Measurements from ENCODE around the gene ZNF785. TPM values are rescaled to one million over a fixed set of nuclear protein-coding genes. Genes with fewer than 3 reads are reported as not detected.

The ZNF785 gene
- total RNA-seq, 4 donors from 2014 or later = 12.0 to 17.1 (median 14.9) TPM

- peaks cover 0 to 33% (median 15%) of the 10 kb centered on the region in 4 donors for H3K4me1 ChIP-seq
- DNase-seq (ENCODE audit: low spot score in 2 of 2) = no peak
Observed at GRCh38 chr16:30533748-30534367, 51.6 kb downstream of the ZNF785 start.

GRCh38 chr16:30533146-30533522 is 52.4 kb downstream of the ZNF785 start:
- Histone ChIP-seq H3K27ac (no peak overlapping the region), H3K9me3 (no peaks in the 10 kb centered on the region), H3K27me3 (no peaks in the 10 kb centered on the region), H3K4me1 (peaks cover 0 to 39% (median 17%) of the 10 kb centered on the region in 4 donors), H3K36me3 (peaks cover 0 to 36% (median 7%) of the 10 kb centered on the region in 3 donors), H3K4me3 (peak overlapping the region in 1 of 4 donors; percentile 86)
- WGBS, 2 donors = 62 to 72% methylated on average over 9 to 11 of the region's 11 CpGs
- TF ChIP-seq EP300 (IDR thresholded peaks at IDR 0.05) (no peak), CTCF (IDR thresholded peaks at IDR 0.05) (no peak), POLR2A (IDR thresholded peaks at IDR 0.05) (no peak)
- no peak for DNase-seq (ENCODE audit: low spot score in 2 of 2)

More at GRCh38 chr16:30533748-30534367, 51.6 kb downstream of the ZNF785 start:
- TF ChIP-seq POLR2A (IDR thresholded peaks at IDR 0.05) (no peak), CTCF (IDR thresholded peaks at IDR 0.05) (no peak), EP300 (IDR thresholded peaks at IDR 0.05) (no peak)
- no peaks in the 10 kb centered on the region for H3K9me3 ChIP-seq
- peaks cover 0 to 36% (median 7%) of the 10 kb centered on the region in 3 donors for H3K36me3 ChIP-seq
- peak overlapping the region; percentile 87 to 97 (median 94) for H3K27ac ChIP-seq
- 27 to 28% methylated on average over 14 to 16 of the region's 29 CpGs for WGBS, 2 donors
- peak overlapping the region; percentile 57 to 86 (median 71) for H3K4me3 ChIP-seq
- no peaks in the 10 kb centered on the region for H3K27me3 ChIP-seq

GRCh38 chr16:30532285-30533145 is 53.0 kb downstream of the ZNF785 start:
- Histone ChIP-seq H3K4me3 (no peak overlapping the region), H3K4me1 (peaks cover 0 to 45% (median 23%) of the 10 kb centered on the region in 4 donors), H3K27me3 (no peaks in the 10 kb centered on the region), H3K9me3 (no peaks in the 10 kb centered on the region), H3K36me3 (peaks cover 0 to 36% (median 7%) of the 10 kb centered on the region in 3 donors), H3K27ac (no peak overlapping the region)
- WGBS, 2 donors = 95 to 97% methylated on average over 50 to 57 of the region's 57 CpGs
- no peak for DNase-seq (ENCODE audit: low spot score in 2 of 2)
- TF ChIP-seq CTCF (IDR thresholded peaks at IDR 0.05) = no peak
- TF ChIP-seq EP300 (IDR thresholded peaks at IDR 0.05) = no peak
- no peak for TF ChIP-seq POLR2A (IDR thresholded peaks at IDR 0.05)

Small RNA genes lying within 50 kb of the gene (small RNA-seq; reads per million reads assigned to genes)
- gene AC093249.1 = not detected
- not detected for gene AC093249.4

Other genes with a start within 250 kb of the ZNF785 start
- gene CD2BP2, start 230.4 kb downstream of the ZNF785 start, total RNA-seq = 10 to 100 TPM; 31.8 to 42.7 (median 36.1) TPM
- gene TBC1D10B, start 215.2 kb downstream of the ZNF785 start, total RNA-seq = 10 to 100 TPM; 25.6 to 52.2 (median 31.1) TPM
- not detected for gene MYL11, start 210.9 kb downstream of the ZNF785 start, total RNA-seq
- 1 to 10 TPM in 3 of 4 donors, not detected in 1; 1.4 to 4.8 (median 3.6) TPM for gene SEPTIN1, start 203.1 kb downstream of the ZNF785 start, total RNA-seq
- gene ZNF48, start 190.3 kb downstream of the ZNF785 start, total RNA-seq = 1 to 10 TPM; 5.5 to 7.5 (median 7.3) TPM
- 10 to 100 TPM; 35.8 to 48.2 (median 43.0) TPM for gene ZNF771, start 178.1 kb downstream of the ZNF785 start, total RNA-seq
- gene DCTPP1, start 155.7 kb downstream of the ZNF785 start, total RNA-seq = 10 to 100 TPM; 12.1 to 20.7 (median 16.1) TPM
- gene SEPHS2, start 139.8 kb downstream of the ZNF785 start, total RNA-seq = 10 to 100 TPM; 26.2 to 36.5 (median 33.5) TPM
- gene ITGAL, start 113.0 kb downstream of the ZNF785 start, total RNA-seq = 1 to 10 TPM; 2.4 to 8.8 (median 2.9) TPM
- 10 to 100 TPM; 22.8 to 40.2 (median 31.8) TPM for gene ZNF768, start 59.1 kb downstream of the ZNF785 start, total RNA-seq
- 10 to 100 TPM; 17.4 to 22.2 (median 19.6) TPM for gene ZNF747, start 50.8 kb downstream of the ZNF785 start, total RNA-seq
- gene ZNF764, start 27.3 kb downstream of the ZNF785 start, total RNA-seq = 10 to 100 TPM; 12.5 to 16.7 (median 15.3) TPM
- gene ZNF688, start 14.0 kb downstream of the ZNF785 start, total RNA-seq = 10 to 100 TPM; 15.7 to 28.6 (median 22.9) TPM
- gene ZNF689, start 24.7 kb upstream of the ZNF785 start, total RNA-seq = 10 to 100 TPM in 2 of 4 donors, 1 to 10 TPM in 2; 7.8 to 11.7 (median 10.0) TPM
- 10 to 100 TPM; 37.4 to 43.7 (median 40.1) TPM for gene PRR14, start 65.3 kb upstream of the ZNF785 start, total RNA-seq
- gene FBRS, start 72.7 kb upstream of the ZNF785 start, total RNA-seq = 10 to 100 TPM; 26.2 to 46.8 (median 31.7) TPM
- gene SRCAP, start 113.5 kb upstream of the ZNF785 start, total RNA-seq = 10 to 100 TPM; 17.2 to 42.6 (median 31.0) TPM
- 10 to 100 TPM; 29.9 to 46.2 (median 33.3) TPM for gene PHKG2, start 162.7 kb upstream of the ZNF785 start, total RNA-seq
- gene CFAP119, start 176.4 kb upstream of the ZNF785 start, total RNA-seq = 10 to 100 TPM in 1 of 4 donors, 1 to 10 TPM in 3; 3.7 to 12.6 (median 8.2) TPM
- gene RNF40, start 176.6 kb upstream of the ZNF785 start, total RNA-seq = 100 to 1,000 TPM in 1 of 4 donors, 10 to 100 TPM in 3; 71.7 to 127 (median 91.5) TPM
- 10 to 100 TPM; 14.7 to 22.2 (median 17.1) TPM for gene ZNF629, start 201.5 kb upstream of the ZNF785 start, total RNA-seq